Retina (tissue), 1 donor: ENCODE data around the gene IL36RN.

Experiments
- DNase-seq: peaks from one replicate; pipeline ENCODE4 v3.0.0-alpha.2; 2016

Gene IL36RN

GRCh38 chr2:113050921-113051895, 7.8 kb upstream of the IL36RN start:
- DNase-seq, result no peak

GRCh38 chr2:113052396-113052917, 6.5 kb upstream of the IL36RN start, which contains the start of gene IL36B:
Gene IL36B, minus strand, starts transcription at chr2:113052867.
- DNase-seq, result no peak

GRCh38 chr2:113053666-113054065, 5.3 kb upstream of the IL36RN start:
- no peak for DNase-seq

- DNase-seq, result no peak
Observed at GRCh38 chr2:113054066-113054465, 4.9 kb upstream of the IL36RN start.

GRCh38 chr2:113056521-113056920, 2.5 kb upstream of the IL36RN start:
- no peak for DNase-seq

- DNase-seq, result no peak
Observed at GRCh38 chr2:113057117-113057516, 1.9 kb upstream of the IL36RN start.

GRCh38 chr2:113058411-113058994, 495 bp upstream of the IL36RN start:
- no peak for DNase-seq

- DNase-seq, result no peak
Observed at GRCh38 chr2:113060396-113060795, 1.4 kb downstream of the IL36RN start.

- no peak for DNase-seq
Observed at GRCh38 chr2:113060796-113061195, 1.8 kb downstream of the IL36RN start.

GRCh38 chr2:113061241-113061640, 2.2 kb downstream of the IL36RN start:
- DNase-seq, result no peak

GRCh38 chr2:113061896-113062770, 3.1 kb downstream of the IL36RN start:
- no peak for DNase-seq

GRCh38 chr2:113064281-113064680, 5.3 kb downstream of the IL36RN start:
- no peak for DNase-seq

GRCh38 chr2:113064898-113065297, 5.9 kb downstream of the IL36RN start:
- no peak for DNase-seq

GRCh38 chr2:113067681-113068080, 8.7 kb downstream of the IL36RN start, which contains the start of gene IL1F10:
Gene IL1F10, plus strand, starts transcription at chr2:113067970. Its CDS starts 4,769 bp downstream, at chr2:113072739.
- no peak for DNase-seq

GRCh38 chr2:113068249-113068648, 9.3 kb downstream of the IL36RN start:
- no peak for DNase-seq

GRCh38 chr2:113068706-113069485, 9.9 kb downstream of the IL36RN start:
- DNase-seq, result no peak

GRCh38 chr2:113069676-113070605, 10.9 kb downstream of the IL36RN start:
- DNase-seq, result no peak

GRCh38 chr2:113070606-113070975, 11.6 kb downstream of the IL36RN start:
- DNase-seq, result no peak

GRCh38 chr2:113072584-113072983, 13.6 kb downstream of the IL36RN start:
- DNase-seq, result no peak

- DNase-seq, result no peak
Observed at GRCh38 chr2:113073325-113073834, 14.4 kb downstream of the IL36RN start.

- DNase-seq, result no peak
Observed at GRCh38 chr2:113075030-113075429, 16.0 kb downstream of the IL36RN start.
